H54 (cell line): ENCODE data around the gene HEXD.
A peak's percentile ranks its signal among the peaks of the same experiment; 100 is the strongest.

Experiments
- DNase-seq: peaks from one replicate; pipeline ENCODE4 v3.0.0; 2011; ENCODE audit warnings: low spot score, mixed read lengths; ENCODE audit not compliant: insufficient read length
- FAIRE-seq: peaks from 3 replicates; lab custom pipeline; 2011; peaks lifted over from hg19 to GRCh38; lab: Jason Lieb, UNC
- POLR2A ChIP-seq: IDR thresholded peaks from 2 replicates; pipeline ENCODE4 v1.6.1; 2011; ENCODE audit warnings: low read depth, mild to moderate bottlenecking, low read length

Gene HEXD

GRCh38 chr17:82412535-82413520 lies 5.3 kb upstream of the HEXD start:
- FAIRE-seq (no peak), DNase-seq (no peak)
- no peak for TF ChIP-seq POLR2A

GRCh38 chr17:82414548-82415281 lies 3.4 kb upstream of the HEXD start:
- DNase-seq (peak; percentile 67), FAIRE-seq (no peak)
- no peak for TF ChIP-seq POLR2A

GRCh38 chr17:82415336-82415735 lies 2.8 kb upstream of the HEXD start:
- TF ChIP-seq POLR2A, result no peak
- DNase-seq (no peak), FAIRE-seq (no peak)

- DNase-seq (no peak), FAIRE-seq (no peak)
- no peak for TF ChIP-seq POLR2A
Measured at GRCh38 chr17:82415786-82416185, 2.4 kb upstream of the HEXD start.

- FAIRE-seq (no peak), DNase-seq (no peak)
- no peak for TF ChIP-seq POLR2A
Measured at GRCh38 chr17:82416264-82416663, 1.9 kb upstream of the HEXD start.

GRCh38 chr17:82416771-82417170 lies 1.4 kb upstream of the HEXD start:
- FAIRE-seq, result no peak
- DNase-seq, result no peak
- TF ChIP-seq POLR2A, result no peak

GRCh38 chr17:82419540-82419939 lies 1.4 kb downstream of the HEXD start:
- FAIRE-seq, result no peak
- TF ChIP-seq POLR2A, result no peak

GRCh38 chr17:82424001-82424862 lies 6.1 kb downstream of the HEXD start:
- peak; percentile 51 for DNase-seq
- TF ChIP-seq POLR2A, result no peak
- no peak for FAIRE-seq

More at GRCh38 chr17:82419540-82419939, 1.4 kb downstream of the HEXD start:
- DNase-seq, result no peak

GRCh38 chr17:82424863-82425159 lies 6.7 kb downstream of the HEXD start:
- no peak for TF ChIP-seq POLR2A
- DNase-seq, result no peak
- FAIRE-seq, result no peak

GRCh38 chr17:82428546-82428945 lies 10.4 kb downstream of the HEXD start:
- FAIRE-seq (no peak), DNase-seq (no peak)
- no peak for TF ChIP-seq POLR2A

GRCh38 chr17:82429824-82430223 lies 11.7 kb downstream of the HEXD start:
- FAIRE-seq, result no peak
- no peak for TF ChIP-seq POLR2A
- DNase-seq, result no peak

GRCh38 chr17:82432017-82432416 lies 13.9 kb downstream of the HEXD start:
- TF ChIP-seq POLR2A, result no peak
- FAIRE-seq (no peak), DNase-seq (no peak)

- DNase-seq (no peak), FAIRE-seq (no peak)
- TF ChIP-seq POLR2A, result no peak
Measured at GRCh38 chr17:82433560-82434215, 15.5 kb downstream of the HEXD start.

GRCh38 chr17:82434216-82434565 lies 16.0 kb downstream of the HEXD start:
- DNase-seq, result no peak
- no peak for FAIRE-seq
- TF ChIP-seq POLR2A, result no peak
